AG09309 (cell line): ENCODE measurements around the gene IL23R.

Experiments
- DNase-seq: peaks from one replicate; pipeline ENCODE4 v3.0.0-alpha.2; 2010; ENCODE audit warnings: low read depth
- H3K4me3 ChIP-seq: 2 replicates; pipeline ENCODE4 v1.5.1; 2011; ENCODE audit warnings: mild to moderate bottlenecking, low read depth, low read length, moderate library complexity; ENCODE audit not compliant: control insufficient read depth
- TF ChIP-seq, protein P1 (sequence below): IDR thresholded peaks from 2 replicates; pipeline ENCODE4 v1.5.1; 2011; ENCODE audit warnings: mild to moderate bottlenecking, low read depth, low read length, inconsistent platforms; ENCODE audit not compliant: insufficient read depth, control insufficient read depth; ENCODE audit errors: missing control alignments

IL23R gene, protein sequence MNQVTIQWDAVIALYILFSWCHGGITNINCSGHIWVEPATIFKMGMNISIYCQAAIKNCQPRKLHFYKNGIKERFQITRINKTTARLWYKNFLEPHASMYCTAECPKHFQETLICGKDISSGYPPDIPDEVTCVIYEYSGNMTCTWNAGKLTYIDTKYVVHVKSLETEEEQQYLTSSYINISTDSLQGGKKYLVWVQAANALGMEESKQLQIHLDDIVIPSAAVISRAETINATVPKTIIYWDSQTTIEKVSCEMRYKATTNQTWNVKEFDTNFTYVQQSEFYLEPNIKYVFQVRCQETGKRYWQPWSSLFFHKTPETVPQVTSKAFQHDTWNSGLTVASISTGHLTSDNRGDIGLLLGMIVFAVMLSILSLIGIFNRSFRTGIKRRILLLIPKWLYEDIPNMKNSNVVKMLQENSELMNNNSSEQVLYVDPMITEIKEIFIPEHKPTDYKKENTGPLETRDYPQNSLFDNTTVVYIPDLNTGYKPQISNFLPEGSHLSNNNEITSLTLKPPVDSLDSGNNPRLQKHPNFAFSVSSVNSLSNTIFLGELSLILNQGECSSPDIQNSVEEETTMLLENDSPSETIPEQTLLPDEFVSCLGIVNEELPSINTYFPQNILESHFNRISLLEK

DNA sequence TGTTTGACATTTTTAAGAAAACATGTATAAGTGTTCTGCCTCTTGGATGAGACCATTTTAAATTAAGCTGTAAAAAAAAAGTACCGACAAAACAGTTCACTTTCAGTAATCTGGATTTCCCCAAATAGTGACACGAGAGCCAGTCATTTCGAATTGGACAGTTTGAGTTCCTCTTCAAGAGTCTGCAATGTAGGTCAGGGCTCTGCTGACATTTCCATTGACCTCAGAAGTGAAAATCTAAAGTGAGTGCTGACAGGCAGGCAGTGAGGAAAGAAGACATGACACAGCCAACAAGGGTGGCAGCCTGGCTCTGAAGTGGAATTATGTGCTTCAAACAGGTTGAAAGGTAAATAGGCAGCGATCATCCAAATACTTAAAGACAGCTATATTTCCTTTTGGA is at the start of gene IL23R:
IL23R (plus strand) TSS at position 259 of the 400 bp plus-strand sequence. CDS start 1,667 bp downstream, outside the sequence.
- no peak within 1 kb of the TSS for H3K4me3 ChIP-seq
- TF ChIP-seq, protein P1, sequence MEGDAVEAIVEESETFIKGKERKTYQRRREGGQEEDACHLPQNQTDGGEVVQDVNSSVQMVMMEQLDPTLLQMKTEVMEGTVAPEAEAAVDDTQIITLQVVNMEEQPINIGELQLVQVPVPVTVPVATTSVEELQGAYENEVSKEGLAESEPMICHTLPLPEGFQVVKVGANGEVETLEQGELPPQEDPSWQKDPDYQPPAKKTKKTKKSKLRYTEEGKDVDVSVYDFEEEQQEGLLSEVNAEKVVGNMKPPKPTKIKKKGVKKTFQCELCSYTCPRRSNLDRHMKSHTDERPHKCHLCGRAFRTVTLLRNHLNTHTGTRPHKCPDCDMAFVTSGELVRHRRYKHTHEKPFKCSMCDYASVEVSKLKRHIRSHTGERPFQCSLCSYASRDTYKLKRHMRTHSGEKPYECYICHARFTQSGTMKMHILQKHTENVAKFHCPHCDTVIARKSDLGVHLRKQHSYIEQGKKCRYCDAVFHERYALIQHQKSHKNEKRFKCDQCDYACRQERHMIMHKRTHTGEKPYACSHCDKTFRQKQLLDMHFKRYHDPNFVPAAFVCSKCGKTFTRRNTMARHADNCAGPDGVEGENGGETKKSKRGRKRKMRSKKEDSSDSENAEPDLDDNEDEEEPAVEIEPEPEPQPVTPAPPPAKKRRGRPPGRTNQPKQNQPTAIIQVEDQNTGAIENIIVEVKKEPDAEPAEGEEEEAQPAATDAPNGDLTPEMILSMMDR = no peak
- DNase-seq = no peak

DNA sequence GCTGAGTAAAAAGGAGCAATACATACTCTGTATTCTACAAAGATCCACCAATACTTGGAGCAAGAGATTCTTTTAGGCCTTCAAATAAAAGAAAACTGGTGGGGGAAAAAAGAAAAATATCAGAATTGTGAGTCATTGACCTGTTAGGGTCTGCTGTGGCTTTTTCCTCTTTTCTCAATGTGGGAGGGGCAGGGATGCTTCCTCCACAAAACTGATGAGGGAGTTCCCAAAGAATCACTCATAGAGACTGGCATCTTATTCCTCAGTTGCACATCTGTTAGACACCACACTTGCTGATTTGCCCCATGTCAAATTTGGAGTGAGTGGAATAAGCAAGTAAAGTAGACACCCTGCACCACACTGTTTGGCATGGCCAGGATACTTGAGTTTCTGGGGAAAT is 48.1 kb upstream of the IL23R start:
- no peak for DNase-seq
- TF ChIP-seq, protein P1 = no peak
- H3K4me3 ChIP-seq = no peak overlapping the region

DNA sequence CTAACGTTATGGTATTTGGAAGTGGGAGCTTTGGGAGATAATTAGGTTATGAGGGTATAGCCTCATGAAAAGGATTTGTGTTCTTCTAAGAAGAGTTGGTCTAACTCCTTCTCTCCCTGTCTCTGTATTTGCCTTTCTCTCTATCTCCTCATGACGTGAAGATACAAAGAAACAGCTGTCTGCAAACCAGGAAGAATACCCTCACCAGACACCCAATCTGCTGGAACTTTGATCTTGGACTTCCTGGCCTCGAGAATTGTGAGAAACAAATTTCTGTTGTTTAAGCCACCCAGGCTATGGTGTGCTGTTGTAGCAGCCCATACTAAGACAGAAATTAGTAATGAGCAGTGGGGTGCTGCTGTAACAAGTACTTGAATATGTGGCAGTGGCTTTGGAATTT is 47.6 kb upstream of the IL23R start:
- TF ChIP-seq, protein P1 = no peak
- H3K4me3 ChIP-seq = no peak overlapping the region
- no peak for DNase-seq

DNA sequence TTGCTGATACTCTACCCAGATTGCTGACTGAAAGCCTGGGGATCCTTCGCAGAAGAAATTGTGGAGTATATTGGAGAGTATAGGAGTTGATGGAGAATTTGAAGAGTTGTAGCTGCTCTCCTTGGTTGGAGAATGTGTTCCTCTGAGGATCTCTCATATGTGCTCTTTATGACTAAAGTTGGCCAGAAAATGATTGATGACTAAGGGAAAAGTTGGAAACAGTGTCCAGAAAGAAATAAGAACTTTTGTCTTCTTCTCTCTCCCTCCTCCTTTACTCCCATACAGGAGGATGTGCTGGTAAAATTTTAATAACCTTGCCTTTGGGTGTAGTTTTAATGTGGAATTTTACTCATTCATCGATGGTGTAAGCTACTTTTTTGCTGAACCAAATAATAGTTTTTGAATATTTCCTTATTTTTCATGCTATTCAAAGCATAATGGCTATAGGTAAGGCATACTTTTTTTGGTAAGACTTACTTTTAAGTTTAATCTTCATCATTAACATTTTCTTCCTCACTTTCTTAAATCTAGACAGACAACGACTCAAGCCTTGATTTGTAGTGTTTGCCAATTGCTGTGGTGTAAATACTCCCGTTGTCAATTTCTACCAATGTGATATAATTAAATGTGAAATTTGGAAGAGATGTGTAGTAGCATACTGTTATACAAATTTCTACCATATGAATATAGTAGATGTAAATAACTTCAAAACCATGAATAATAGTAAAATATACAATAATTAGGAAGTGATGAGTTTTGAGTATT is 45.2 kb upstream of the IL23R start:
- TF ChIP-seq, protein P1 = no peak
- no peak overlapping the region for H3K4me3 ChIP-seq
- no peak for DNase-seq

DNA sequence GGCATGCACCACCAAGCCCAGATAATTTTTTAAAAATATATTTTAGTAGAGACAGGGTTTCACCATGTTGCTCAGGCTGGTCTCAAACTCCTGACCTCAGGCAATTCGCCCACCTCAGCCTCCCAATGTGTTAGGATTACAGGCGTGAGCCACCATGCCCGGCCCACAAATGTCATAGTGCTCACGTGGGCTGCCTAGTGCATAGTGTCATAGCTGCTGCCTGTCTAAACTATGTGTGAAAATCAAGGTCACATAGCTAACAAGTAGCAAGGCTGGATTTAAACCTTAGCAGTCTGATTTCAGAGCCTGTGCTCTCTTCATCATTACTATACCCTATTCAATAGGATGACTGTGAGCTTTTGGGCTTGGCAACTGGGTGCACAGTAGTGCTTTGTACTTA is 41.8 kb upstream of the IL23R start:
- TF ChIP-seq, protein P1 = no peak
- no peak overlapping the region for H3K4me3 ChIP-seq
- DNase-seq = no peak

DNA sequence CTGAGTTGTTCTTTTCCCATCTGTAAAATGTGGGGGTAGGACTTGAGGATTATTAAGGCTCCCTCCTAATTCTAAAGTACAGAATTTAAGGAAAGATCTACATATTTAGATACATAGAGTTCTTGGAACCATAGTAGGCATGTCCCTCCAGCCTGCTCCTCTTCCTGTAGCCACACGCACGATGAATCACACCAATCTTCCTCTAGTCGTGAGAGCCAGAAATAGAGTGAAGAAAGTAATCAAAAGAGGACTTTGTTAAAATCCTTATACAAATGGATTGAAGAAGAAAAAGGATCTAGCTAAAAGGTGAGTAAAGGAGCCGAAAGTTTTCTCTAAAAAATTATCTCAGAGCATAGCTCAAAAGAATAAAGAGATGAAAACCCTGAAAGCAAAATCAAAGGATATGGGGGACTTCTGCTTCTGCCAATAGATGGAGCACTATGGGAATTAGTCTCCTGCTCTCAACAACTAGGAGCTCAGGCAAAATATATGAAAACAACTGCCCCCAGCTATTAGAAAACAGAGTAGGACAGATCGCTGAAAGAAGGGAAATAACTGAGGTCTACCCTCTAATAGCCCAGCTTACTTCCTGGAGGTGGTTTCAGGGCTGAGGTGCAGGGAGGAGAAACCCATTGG is 40.0 kb upstream of the IL23R start:
- DNase-seq = no peak
- H3K4me3 ChIP-seq = no peak overlapping the region
- TF ChIP-seq, protein P1 = peak; percentile 29
